IMR-90 (cell line): Measurements from ENCODE around the gene ENOX2.

Source experiments
- BHLHE40 ChIP-seq: fragments of 150-350 bp; IDR thresholded peaks from 2 replicates; pipeline ENCODE4 v1.6.1; 2016; ENCODE audit warnings: mild to moderate bottlenecking, low read depth, low read length
- CEBPB ChIP-seq: IDR thresholded peaks from 2 replicates; pipeline ENCODE4 v1.6.1; 2012; ENCODE audit warnings: low read depth, low read length, improper control_type of control experiment
- FOS ChIP-seq: fragments of 150-350 bp; IDR thresholded peaks from 2 replicates; pipeline ENCODE4 v1.6.1; 2016; ENCODE audit warnings: low read depth, low read length
- MXI1 ChIP-seq: IDR thresholded peaks from 2 replicates; pipeline ENCODE4 v1.6.1; 2012; ENCODE audit warnings: low read depth, mild to moderate bottlenecking, low read length, moderate library complexity, borderline replicate concordance
- NFE2L2 ChIP-seq: fragments of 150-350 bp; IDR thresholded peaks from 2 replicates; pipeline ENCODE4 v1.6.1; 2016; ENCODE audit warnings: low read depth, mild to moderate bottlenecking, low read length
- POLR2A ChIP-seq: IDR thresholded peaks from 2 replicates; pipeline ENCODE4 v1.6.1; 2012; ENCODE audit warnings: mild to moderate bottlenecking, low read depth, low read length
- RAD21 ChIP-seq: IDR thresholded peaks from 2 replicates; pipeline ENCODE4 v1.6.1; 2012; ENCODE audit warnings: low read length, improper control_type of control experiment
- RCOR1 ChIP-seq: IDR thresholded peaks from 2 replicates; pipeline ENCODE4 v1.6.1; 2012; ENCODE audit warnings: mild to moderate bottlenecking, low read length, improper control_type of control experiment; ENCODE audit not compliant: insufficient replicate concordance
- RFX5 ChIP-seq: IDR thresholded peaks from 2 replicates; pipeline ENCODE4 v1.8.0; 2012; ENCODE audit warnings: low read depth, mild to moderate bottlenecking, low read length, moderate library complexity
- SMC3 ChIP-seq: fragments of 150-350 bp; IDR thresholded peaks from 2 replicates; pipeline ENCODE4 v1.6.1; 2016; ENCODE audit warnings: low read depth, mild to moderate bottlenecking, antibody characterized with exemption, low read length, moderate library complexity
- TF ChIP-seq, protein P1 (sequence below): conservative IDR thresholded peaks from 2 replicates; pipeline ENCODE4 v1.5.1; 2012; ENCODE audit warnings: mild to moderate bottlenecking, low read depth, low read length, improper control_type of control experiment

DNA sequence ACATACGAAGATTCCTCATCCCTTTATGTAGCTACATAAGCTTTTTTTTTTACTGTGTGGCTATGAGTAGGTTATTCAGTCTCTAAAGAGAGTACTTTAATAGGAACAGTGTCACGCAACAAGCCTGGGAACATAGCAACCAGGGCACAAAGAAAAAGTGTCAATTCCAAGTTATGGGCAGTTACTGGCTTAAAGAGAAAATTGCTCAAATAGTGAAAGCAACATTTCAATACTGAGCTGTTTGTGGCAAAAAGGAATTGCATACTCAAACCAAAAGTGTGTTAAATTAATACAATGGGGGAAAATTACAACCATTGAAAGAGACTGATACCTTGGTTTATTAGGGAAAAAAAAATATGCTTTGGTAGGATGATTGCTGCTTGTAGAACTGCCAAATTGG lies 41.2 kb upstream of the ENOX2 start:
- TF ChIP-seq, protein P1, sequence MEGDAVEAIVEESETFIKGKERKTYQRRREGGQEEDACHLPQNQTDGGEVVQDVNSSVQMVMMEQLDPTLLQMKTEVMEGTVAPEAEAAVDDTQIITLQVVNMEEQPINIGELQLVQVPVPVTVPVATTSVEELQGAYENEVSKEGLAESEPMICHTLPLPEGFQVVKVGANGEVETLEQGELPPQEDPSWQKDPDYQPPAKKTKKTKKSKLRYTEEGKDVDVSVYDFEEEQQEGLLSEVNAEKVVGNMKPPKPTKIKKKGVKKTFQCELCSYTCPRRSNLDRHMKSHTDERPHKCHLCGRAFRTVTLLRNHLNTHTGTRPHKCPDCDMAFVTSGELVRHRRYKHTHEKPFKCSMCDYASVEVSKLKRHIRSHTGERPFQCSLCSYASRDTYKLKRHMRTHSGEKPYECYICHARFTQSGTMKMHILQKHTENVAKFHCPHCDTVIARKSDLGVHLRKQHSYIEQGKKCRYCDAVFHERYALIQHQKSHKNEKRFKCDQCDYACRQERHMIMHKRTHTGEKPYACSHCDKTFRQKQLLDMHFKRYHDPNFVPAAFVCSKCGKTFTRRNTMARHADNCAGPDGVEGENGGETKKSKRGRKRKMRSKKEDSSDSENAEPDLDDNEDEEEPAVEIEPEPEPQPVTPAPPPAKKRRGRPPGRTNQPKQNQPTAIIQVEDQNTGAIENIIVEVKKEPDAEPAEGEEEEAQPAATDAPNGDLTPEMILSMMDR = no peak
- TF ChIP-seq NFE2L2 = no peak
- no peak for TF ChIP-seq POLR2A
- no peak for TF ChIP-seq BHLHE40
- no peak for TF ChIP-seq RAD21
- TF ChIP-seq RFX5 = no peak
- TF ChIP-seq SMC3 = no peak
- no peak for TF ChIP-seq CEBPB
- TF ChIP-seq RCOR1 = no peak
- no peak for TF ChIP-seq FOS
- TF ChIP-seq MXI1 = no peak
